Measurements from ENCODE around the gene MTARC1. TPM values are rescaled to one million over a fixed set of nuclear protein-coding genes. Genes with fewer than 3 reads are reported as not detected.
A peak's percentile ranks its signal among the peaks of the same experiment; 100 is the strongest.

Gene MTARC1
- total RNA-seq, 1 experiment from 2014 or later: 10.9 TPM

DNA sequence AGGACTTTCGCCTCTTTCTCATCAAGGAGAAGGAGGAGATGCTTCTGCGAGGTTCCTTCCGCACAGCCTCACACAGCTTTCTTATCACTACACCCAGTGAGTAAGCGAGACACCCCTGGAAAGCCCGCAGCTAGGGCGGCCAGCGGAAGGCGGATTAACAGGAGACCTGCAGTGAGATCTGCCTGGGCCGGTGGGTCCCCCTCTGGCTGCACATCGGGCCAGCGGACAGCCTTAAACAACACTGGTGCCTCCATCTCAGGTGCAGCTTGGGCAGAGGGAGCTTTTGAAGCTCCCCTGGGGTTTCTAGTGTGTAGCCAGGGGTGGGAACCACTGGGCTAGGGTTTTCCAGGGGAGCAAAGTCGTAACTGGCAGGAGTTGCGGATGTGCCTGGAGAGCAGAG, 17.5 kb upstream of the MTARC1 start:
- DNase-seq (ENCODE audit: extremely low read depth, low read depth): no peak

DNA sequence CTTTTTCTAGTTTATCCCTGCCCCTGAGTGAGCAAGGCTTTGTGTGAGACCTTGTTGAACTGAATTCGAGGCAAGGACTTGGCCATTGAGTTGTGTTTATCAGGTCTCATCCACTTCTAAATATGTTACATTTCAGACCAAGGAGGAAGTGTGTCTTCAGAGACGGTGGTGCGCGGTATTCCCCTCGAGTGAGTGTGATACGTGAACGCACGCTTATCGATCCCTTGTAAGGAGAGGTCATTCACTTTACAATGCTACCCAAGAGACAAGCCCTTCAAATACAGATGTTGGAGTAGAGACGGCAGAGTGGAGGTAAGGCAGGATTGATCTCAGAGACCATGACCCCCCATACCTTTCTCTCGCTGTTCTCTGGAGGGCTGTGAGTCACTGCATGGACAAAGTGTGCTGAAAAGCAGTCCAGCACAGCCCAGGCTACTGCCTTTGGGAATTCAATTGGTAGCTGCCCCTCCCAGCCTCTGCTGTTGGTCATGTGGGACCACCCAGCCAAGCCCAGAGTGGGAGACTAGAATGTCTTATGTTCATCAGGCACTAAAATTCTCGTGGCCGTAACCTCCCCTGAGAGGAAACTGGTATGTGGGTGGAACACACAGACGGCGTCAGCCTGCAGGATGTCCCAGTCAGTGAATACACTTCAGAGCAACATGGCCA, 16.3 kb upstream of the MTARC1 start:
- no peak for DNase-seq (ENCODE audit: extremely low read depth, low read depth)

DNA sequence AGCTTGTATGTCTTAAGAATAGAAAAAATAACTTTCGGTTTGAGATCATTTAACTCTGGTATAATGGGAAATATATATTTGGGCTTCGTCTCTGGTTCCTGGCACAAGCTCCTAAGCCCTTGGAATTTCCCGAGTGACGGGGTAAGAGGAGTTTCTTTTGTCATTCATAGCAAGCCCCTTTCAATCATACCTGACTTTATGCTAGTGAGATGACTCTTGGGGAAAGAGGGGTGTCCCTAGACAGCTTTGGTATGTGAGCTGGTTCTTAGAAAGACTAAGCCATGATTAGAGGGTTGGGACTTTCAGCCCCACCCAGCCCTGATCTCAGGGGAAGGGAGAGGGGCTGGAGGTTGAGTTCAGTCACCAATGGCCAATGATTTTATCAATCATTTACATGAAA, 13.9 kb upstream of the MTARC1 start:
- DNase-seq (ENCODE audit: extremely low read depth, low read depth): no peak

DNA sequence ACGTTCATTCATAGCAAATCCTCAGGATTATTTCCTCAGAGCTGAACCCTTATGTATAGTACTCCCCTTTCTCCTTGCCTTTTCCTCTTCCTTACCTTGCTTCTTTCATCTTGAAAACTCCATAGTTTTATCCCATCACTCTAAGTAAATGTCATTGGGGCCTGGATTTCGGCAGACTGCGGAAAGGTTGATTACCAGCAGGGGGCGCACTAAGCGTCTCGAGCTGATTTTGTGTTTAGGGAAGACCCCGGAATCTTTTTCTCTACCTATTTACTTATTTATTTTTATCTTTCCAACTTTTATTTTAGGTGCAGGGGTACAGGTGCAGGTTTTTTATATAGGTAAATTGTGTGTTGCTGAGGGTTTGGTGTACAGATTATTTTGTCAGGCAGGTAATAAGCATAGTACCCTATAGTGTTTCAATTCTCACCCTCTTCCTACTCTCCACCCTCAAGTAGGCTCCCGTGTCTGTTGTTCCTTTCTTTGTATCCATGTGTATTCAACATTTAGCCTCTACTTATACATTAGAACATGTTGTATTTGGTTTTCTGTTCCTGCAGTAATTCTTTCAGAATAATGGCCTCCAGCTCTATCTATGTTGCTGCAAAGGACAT, 11.4 kb upstream of the MTARC1 start:
- peak; percentile 54 for DNase-seq (ENCODE audit: extremely low read depth, low read depth)

DNA sequence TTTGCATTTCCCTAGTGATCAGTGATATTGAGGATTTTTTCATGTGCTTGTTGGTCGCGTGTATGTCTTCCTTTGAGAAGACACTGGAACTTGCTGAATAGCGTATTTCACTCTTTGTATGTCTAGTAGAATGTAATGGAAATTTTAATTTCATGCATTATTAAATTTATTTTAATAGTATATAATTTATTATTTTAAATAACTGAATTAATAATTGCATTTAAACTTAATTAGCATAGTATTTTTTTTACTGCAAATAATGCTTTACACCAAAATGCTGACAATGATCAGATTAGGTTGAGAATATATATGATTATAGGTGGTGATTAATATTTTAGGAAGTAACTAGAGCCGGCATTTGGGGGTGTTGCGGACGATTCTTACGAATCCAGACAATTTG, 10.5 kb upstream of the MTARC1 start:
- DNase-seq (ENCODE audit: extremely low read depth, low read depth): no peak

DNA sequence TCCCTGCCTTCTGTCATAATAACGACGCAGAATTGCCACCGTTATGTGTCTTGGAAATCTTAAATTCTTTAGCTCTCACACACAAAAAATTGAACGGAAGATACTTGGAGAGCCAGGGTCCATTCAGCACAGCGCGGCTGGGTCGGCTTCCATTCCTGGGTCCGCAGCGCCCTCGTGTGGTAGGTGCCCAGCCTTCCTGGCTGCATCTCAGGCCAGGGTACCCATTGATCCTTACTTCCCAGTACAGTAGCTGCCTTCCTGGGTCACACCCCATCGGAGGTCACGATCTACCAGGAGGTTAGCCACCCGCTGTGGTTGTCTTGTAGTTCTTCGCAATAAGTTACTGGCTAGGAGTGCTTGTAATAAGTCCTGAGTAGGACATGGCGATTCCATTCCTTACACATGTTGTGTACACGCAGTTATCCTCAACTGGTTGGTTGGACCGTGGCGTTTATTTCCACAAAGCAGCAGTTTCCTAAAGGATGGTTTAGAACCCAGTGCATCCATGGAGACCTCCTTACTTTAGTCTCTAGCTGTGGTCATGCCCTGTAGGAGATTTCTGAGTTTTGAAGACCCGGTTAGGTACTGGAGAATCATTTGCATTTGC, 9.9 kb upstream of the MTARC1 start:
- DNase-seq (ENCODE audit: extremely low read depth, low read depth): peak; percentile 77

DNA sequence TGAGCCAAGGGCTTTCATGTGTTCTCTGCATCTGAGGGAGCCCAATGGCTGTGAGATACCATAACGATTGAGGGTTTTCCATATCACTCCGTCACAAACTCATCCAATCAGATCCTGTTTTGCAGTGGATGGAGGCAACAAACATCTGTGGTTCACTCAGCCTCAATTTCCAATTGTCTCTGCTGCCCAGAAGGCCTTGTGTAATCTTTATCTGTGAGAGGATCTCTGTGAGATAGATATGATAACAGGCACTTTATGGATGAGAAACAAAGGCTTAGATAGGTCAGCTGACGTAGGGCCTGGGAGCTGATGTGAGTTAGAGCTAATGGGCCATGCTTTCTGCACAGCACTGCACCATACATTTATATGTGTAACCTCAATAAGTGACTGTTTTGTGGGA, 3.3 kb upstream of the MTARC1 start:
- no peak for DNase-seq (ENCODE audit: extremely low read depth, low read depth)

DNA sequence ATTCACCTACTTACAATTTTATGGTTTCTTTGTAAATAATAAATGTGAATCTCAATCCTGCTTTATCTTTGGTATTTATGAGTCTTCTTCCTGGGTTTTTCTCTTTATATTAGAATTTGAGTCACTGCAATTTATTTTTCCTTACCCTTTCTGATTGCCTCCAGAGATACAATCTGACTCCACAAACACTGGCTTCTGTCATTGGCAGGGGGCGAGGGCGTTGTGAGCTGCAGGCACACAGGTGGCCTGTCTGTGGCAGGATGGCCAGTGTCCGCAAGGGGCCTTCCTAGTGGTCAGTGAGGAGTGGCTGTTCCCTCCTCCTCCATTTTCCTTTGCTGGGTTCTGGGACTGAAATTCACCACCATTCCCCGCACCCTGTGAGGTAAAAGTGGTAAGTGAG, 2.0 kb upstream of the MTARC1 start:
- DNase-seq (ENCODE audit: extremely low read depth, low read depth): no peak

DNA sequence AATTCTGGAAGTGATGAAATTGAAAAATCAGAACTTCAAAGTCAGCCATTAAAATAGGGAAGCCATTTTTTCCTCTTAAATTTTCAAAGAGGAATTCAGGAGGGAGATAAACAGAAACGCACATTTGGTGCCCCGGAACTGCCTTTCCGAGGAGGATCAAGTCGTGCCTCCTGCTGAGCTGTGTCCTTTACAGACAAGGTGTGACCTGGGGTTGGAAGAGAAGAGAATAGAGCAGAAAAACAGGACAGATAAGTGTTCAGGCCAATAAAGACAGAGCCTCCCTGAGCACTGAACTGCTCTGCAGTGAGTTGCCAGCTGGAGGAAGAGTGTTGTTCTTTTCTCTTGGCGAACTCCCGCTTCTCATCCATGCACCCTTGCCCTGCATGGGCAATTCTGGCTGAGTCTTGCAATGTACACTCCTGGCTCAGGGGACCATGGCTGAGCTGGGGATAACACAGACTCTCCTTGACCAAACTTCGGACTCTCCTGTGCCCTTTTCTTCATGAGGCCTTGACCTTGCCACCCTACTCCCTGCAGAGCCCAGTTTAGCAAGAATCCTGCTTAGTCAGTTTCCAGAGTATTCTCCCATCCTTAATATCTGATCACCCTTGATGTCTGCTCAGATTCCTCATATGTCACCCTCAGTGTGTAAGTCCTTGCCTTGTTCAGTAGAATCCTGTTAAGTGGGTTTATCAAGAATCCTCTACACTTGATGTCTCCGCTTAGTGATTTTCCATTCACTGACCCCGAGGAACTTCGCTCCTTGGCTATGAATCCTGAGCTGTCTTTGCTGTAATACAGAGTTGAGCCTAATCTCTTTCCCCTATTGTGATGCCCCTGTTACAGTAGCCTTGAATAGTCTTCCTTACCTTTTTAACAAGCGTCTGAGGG, 1.3 kb upstream of the MTARC1 start:
- DNase-seq (ENCODE audit: extremely low read depth, low read depth): no peak

DNA sequence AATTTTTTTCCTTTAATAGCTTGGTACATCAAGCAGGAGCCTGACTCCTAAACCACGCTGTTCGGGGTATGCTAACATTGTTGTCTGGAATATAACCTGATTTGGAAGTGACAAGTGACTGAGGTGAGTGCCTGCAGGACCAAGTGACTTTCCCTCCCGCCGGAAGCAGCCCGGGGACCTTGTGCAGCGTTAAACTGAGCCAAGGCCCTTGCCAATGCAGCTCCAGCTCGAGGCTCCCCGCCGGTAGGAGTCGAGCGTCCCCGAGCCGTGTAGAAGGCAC, 716 bp upstream of the MTARC1 start:
- no peak for DNase-seq (ENCODE audit: extremely low read depth, low read depth)

DNA sequence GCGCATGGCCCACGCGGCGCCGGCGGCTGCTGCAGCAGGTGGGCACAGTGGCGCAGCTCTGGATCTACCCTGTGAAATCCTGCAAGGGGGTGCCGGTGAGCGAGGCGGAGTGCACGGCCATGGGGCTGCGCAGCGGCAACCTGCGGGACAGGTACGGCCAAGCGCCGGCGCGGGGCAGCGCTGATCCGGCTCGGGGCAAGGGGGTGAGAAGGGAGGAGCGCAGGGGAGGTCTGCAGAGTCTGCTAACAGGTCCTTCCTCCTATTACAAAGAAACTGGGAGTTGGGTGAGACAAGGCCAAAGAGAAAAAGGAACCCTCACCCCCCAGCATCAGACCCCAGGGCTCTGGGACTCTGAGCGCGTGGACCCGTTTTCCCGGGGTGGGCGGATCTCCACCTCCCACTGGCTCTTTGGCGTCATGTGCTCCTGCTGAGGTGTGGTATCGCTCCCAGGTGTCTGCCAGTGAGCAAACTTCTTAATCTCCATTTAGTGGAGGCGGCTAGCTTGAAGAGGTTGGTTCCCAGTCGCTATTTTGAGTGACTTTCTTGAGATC, 431 bp downstream of the MTARC1 start:
- DNase-seq (ENCODE audit: extremely low read depth, low read depth): no peak

DNA sequence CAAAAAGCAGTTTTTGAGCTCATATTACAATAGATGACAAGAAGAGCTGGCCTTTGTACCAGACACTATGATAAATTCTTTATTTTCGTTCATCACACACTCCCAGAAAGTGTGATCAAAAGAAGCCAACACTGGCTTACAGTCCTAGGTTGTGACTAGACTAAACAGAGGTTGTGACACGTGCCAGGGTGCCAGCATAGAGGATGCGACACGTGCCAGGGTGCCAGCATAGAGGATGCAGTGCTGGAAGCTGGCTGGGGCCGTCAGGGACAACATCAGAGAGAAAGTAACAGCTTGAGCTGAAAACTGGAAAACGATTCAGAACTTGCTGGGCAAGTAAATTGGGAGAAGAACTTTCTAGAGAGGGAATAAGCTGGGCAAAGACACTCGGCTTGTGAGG, 2.2 kb downstream of the MTARC1 start:
- no peak for DNase-seq (ENCODE audit: extremely low read depth, low read depth)

DNA sequence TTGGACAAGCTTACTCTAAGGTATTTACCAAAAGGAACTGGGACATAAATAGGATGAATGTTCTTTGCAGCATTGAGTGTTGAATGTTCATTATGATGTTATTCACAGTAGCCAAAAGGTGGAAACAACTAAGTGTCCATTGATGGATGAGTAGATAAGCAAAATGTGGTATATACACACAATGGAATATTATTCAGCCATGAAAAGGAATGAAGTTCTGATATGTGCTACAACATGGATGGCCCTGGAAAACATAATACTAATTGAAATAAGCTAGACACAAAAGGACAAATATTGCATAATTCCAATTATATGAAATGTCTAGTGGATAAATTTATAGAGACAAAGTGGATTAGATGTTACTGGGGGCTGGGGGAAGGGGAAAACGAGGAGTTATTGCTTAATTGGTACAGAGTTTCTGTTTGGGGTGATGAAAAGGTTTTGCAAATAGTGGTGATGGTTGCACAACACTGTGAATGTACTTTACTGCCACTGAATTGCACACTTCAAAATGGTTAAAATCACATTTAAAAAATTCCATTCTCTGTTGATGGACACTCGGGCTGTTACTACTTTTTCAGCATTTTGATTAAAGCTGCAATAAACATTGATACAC, 2.9 kb downstream of the MTARC1 start:
- no peak for DNase-seq (ENCODE audit: extremely low read depth, low read depth)

DNA sequence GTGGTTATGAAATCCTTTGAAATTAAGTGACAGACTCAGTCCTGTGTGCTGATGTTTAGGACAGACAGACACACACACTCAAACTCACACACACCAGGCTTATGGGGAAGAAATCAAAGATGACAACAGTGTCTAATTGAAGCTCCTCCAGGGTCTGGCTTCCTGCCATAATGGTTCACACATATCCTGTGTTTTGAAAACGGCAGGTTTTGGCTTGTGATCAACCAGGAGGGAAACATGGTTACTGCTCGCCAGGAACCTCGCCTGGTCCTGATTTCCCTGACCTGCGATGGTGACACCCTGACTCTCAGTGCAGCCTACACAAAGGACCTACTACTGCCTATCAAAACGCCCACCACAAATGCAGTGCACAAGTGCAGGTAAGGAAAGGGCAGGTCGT, 4.6 kb downstream of the MTARC1 start:
- DNase-seq (ENCODE audit: extremely low read depth, low read depth): no peak

DNA sequence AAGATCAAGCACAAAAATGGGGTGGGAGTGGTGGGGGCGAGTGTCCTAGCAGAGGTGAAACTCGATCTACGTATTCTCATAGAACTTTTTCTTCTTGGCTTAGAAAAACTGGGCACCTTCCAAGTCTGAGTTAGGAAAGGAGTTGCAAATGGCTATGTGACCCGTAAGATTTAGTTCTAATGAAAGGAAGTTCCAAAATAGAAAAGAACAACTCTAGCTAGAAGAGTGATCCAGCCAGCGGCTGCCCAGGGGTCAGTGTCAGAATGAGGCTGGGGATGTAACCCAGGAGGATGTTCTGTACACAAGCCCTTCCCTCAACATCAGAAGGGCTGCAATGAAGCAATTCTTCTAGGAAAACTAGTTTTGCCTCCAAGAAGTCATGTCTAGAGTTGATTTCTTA, 5.2 kb downstream of the MTARC1 start:
- no peak for DNase-seq (ENCODE audit: extremely low read depth, low read depth)

DNA sequence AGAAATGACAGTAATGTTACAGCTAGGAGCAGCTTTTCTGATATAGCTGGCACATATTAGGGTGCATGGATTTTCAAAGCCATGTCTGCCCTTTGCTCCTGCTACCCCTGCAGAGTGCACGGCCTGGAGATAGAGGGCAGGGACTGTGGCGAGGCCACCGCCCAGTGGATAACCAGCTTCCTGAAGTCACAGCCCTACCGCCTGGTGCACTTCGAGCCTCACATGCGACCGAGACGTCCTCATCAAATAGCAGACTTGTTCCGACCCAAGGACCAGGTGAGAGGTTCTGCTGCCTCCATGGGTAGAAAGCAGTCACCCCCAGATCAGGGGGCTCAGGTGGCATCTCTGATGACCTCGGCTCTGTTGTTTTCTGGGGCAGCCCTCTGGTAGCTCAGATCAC, 9.8 kb downstream of the MTARC1 start:
- no peak for DNase-seq (ENCODE audit: extremely low read depth, low read depth)

DNA sequence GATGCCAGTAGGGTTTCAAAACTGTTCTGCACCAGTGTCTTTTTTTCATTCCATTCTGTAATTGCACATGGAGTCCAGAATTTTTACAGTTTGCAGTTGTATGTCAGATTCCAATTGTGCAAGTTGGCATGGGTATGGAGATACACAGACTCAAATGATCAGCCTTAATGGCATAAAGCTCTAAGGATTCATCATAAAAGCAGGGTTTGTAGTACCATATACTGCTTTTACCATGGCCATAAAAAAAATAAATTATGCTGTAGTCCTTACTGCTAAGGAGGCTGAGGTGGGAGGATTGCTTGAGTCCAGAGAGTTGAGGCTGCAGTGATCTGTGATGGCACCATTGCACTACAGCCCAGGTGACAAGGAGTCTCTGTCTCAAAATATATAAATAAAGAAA, 10.3 kb downstream of the MTARC1 start:
- no peak for DNase-seq (ENCODE audit: extremely low read depth, low read depth)

DNA sequence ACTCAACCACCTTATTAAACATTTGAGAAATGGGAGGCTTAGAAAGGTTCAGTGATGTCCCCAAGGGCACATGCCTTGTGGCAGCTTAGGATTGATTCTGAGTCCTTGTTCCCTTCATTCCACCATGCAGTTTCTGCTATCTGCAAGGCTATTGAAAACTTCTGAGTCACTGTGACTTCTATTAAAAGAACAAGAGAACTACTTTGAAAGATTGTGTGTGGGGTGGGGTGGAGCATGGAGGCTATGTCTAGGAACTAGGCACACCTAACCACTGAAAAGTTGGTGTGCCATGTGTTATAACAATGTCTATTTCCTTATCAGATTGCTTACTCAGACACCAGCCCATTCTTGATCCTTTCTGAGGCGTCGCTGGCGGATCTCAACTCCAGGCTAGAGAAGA, 10.8 kb downstream of the MTARC1 start:
- no peak for DNase-seq (ENCODE audit: extremely low read depth, low read depth)

DNA sequence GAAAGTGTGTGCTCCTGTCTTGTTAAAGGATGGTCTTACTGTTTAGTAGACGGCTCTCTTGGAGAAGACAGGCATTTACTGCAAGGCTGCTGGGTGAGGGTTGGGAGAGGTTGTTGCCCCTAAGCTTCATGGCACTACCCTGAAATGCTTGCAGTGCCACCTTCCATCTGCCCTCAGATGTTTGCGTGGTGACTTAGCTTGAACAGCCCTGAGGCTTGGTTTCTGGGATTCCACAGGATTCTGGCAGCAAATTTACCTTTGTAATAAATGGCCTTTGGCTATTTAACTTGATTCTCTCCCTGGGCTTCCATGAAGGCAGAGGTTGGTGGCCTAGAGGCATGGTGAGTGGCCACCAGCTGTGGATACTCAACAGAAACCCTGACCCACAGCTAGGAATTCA, 11.6 kb downstream of the MTARC1 start:
- no peak for DNase-seq (ENCODE audit: extremely low read depth, low read depth)

DNA sequence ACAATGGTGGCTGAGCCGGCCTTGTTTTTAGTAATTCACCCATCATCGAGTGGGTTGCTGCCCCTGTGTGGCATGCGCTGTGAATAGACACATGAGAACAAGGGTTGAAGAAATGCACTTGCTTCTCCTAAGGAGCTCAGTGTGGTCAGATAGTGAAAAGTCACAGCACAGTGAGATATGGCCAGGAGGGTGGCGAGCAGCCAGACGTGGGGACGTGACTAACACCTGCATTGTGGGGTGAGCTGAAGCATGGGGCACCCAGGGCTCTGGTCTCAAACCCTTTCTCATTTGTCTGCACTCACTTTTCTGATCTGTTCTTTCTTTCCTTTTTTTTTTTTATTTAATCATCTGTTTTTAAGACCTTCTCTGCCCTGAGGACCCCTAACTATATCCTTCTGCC, 13.5 kb downstream of the MTARC1 start:
- DNase-seq (ENCODE audit: extremely low read depth, low read depth): no peak
